Stomach (tissue), 4 donors: ENCODE results near the gene ALK.

ENCODE experiments used
- CTCF ChIP-seq, 7 experiments: fragments of 450-650 bp in 4 of 7; fragments of 200-600 bp in 3 of 7; sonication (generic) in 3 of 7; IDR thresholded peaks; one replicate each; pipeline ENCODE4 v1.5.1; 2016 to 2019; ENCODE audit warnings: antibody characterized with exemption in 7 of 7, control low read depth in 2 of 7, mild to moderate bottlenecking in 1 of 7
- EP300 ChIP-seq: sonication (generic); formaldehyde crosslinking; IDR thresholded peaks from one replicate; pipeline ENCODE4 v1.6.1; 2017; ENCODE audit warnings: antibody characterized with exemption
- POLR2A ChIP-seq, 4 donors: fragments of 450-650 bp; IDR thresholded peaks; one replicate each; pipeline ENCODE4 v1.6.1; 2016; ENCODE audit warnings: antibody characterized with exemption in 4 of 4, control low read depth in 2 of 4, mild to moderate bottlenecking in 1 of 4, moderate library complexity in 1 of 4
- POLR2AphosphoS5 ChIP-seq, 3 donors: sonication (generic); formaldehyde crosslinking; IDR thresholded peaks; one replicate each; pipeline ENCODE4 v1.6.1; 2016; ENCODE audit warnings: antibody characterized with exemption in 3 of 3

- no peak for TF ChIP-seq CTCF (IDR thresholded peaks at IDR 0.05)
- no peak for TF ChIP-seq POLR2A (IDR thresholded peaks at IDR 0.05)
- TF ChIP-seq POLR2AphosphoS5 (IDR thresholded peaks at IDR 0.05) = no peak
- no peak for TF ChIP-seq EP300
These were observed 220.8 kb downstream of the ALK start for GRCh38 chr2:29700560-29700959.
